ENCODE measurements around the gene EMX2. TPM values are rescaled to one million over a fixed set of nuclear protein-coding genes. Genes with fewer than 3 reads are reported as not detected.

The EMX2 gene
- total and polyA plus RNA-seq, 2 experiments from 2014 or later, result not detected

- Mint-ChIP-seq H3K9me3 (no peaks in the 10 kb centered on the region), H3K36me3 (ENCODE audit: low read depth) (no peaks in the 10 kb centered on the region), H3K4me3 (no peak overlapping the region), H3K4me1 (peaks cover 4% of the 10 kb centered on the region; the same call in 2 of the 3 replicates), H3K27me3 (ENCODE audit: insufficient read depth, low read depth, poor library complexity) (peaks cover 4% of the 10 kb centered on the region), H3K27ac (no peak overlapping the region)
- Histone ChIP-seq H4K20me1 (replicated peaks; ENCODE audit: insufficient read depth) (no peaks in the 10 kb centered on the region), H2AFZ (no peak overlapping the region), H3F3A (replicated peaks; ENCODE audit: low read depth) (no peaks in the 10 kb centered on the region), H3K4me1 (ENCODE audit: insufficient read depth) (no peaks in the 10 kb centered on the region), H3K36me3 (ENCODE audit: insufficient read depth) (no peaks in the 10 kb centered on the region), H3K4me2 (no peak overlapping the region), H3K9me2 (ENCODE audit: insufficient read depth) (no peaks in the 10 kb centered on the region), H3K79me2 (replicated peaks; ENCODE audit: insufficient read depth) (no peaks in the 10 kb centered on the region), H3K27ac (ENCODE audit: low read depth) (no peak overlapping the region), H3K27me3 (ENCODE audit: insufficient read depth) (peaks cover 11% of the 10 kb centered on the region; the same call in 1 of the 2 replicates), H3K4me3 (no peak overlapping the region)
- DNase-seq (ENCODE audit: low spot score) (no peak), ATAC-seq (no peak)
- TF ChIP-seq NANOG (IDR thresholded peaks at IDR 0.05; ENCODE audit: borderline replicate concordance) (no peak), REST (IDR thresholded peaks at IDR 0.05; ENCODE audit: unreplicated experiment) (no peak), EZH2phosphoT487 (IDR thresholded peaks at IDR 0.05; ENCODE audit: unreplicated experiment) (no peak), ZNF462 (CRISPR knock-in tag; IDR thresholded peaks at IDR 0.05) (no peak), CREB1 (CRISPR knock-in tag; IDR thresholded peaks at IDR 0.05; ENCODE audit: low read depth) (no peak), ETS1 (IDR thresholded peaks at IDR 0.05) (no peak), CTCF (conservative IDR thresholded peaks at IDR 0.05; ENCODE audit: low read depth in 2 of 2) (no peak), STAT1 (IDR thresholded peaks at IDR 0.05; ENCODE audit: unreplicated experiment) (no peak), ZNF114 (CRISPR knock-in tag; IDR thresholded peaks at IDR 0.05) (no peak), EZH2 (IDR thresholded peaks at IDR 0.05; ENCODE audit: low read depth, unreplicated experiment) (no peak), JUNB (IDR thresholded peaks at IDR 0.05; ENCODE audit: unreplicated experiment) (no peak), POLR2AphosphoS5 (IDR thresholded peaks at IDR 0.05; ENCODE audit: low read depth) (no peak), ZNF331 (CRISPR knock-in tag; IDR thresholded peaks at IDR 0.05; ENCODE audit: low read depth) (no peak)
Measured at GRCh38 chr10:117519286-117519685, 23.3 kb upstream of the EMX2 start.
